CD4-positive, alpha-beta T cell treated with Interleukin-6 at 100 ng/mL for 8 hours (primary cell): ENCODE results near the gene ADCY7.

ENCODE experiments used
- DNase-seq: peaks from one replicate; pipeline ENCODE4 v3.0.0-alpha.2; 2020; ENCODE audit warnings: mixed read lengths, low spot score

ADCY7 gene

DNA sequence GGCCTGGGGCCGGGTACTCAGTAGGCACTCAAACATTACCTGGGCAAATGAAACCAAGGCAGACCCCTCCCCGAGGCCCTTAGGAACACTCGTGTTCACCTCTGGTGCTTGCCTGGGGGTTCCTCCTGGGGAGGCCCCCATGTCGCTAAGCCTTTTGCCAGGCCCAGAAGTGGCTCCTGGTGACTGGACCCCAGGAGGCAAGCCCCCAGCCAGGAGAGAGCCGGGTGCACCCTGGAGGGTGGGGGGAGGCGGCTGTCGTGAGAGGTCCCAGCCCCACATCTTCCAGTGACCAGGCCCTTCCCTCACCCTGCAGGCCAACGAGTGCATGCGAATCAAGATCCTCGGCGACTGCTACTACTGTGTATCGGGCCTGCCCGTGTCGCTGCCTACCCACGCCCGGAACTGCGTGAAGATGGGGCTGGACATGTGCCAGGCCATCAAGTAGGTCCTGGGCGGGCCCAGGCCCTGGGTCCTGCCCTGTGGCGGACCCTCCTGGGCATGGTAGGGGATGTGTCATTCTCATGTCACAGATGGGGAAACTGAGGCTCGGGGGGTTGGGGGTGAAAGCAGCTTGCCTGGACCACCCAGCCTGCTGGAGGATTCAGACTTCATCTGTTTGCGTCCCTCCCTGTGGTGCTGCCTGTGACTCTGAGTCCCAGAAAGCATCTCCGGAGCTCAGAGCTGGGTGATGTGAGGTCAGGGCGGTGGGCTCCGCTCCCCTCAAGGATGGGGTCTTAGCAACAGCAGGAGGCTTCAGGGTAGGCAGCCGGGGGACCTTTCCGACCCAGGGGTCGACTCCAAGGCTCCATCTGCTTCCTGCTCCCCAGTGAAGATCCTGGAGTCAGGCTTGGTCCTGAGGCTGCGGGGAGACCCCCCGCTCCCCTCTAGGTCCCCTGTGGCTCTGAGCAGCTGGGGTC, 32.5 kb downstream of the ADCY7 start:
- no peak for DNase-seq

DNA sequence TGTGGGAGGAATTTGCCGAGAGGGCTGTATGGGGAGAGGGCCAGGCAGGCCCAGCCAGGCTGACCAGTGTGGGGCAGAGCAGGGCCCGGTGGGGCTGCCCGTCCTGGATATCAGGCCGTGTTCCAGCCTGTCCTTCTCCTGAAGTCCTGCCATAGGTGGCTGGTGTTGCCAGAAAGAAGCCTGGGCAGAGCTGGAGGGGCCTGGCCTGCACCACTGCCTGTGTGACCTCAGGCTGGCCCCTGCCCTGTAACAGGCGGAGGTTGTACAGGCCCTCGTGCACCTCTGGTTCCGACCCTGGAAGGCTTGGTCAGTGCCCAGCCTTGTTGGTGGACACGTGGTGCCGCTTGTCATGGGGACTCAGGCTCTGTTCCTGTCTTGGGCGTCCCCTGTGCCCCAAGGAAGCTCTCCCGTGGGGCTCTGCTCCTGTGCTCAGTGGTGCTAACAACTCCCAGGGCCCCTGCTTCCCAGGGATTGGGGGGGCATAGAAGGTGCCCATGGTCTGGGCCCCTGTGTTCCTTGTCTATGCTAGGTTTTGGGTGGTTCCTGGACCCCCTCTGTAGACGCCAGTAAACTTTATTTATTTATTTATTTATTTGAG, 33.3 kb downstream of the ADCY7 start:
- DNase-seq: no peak

DNA sequence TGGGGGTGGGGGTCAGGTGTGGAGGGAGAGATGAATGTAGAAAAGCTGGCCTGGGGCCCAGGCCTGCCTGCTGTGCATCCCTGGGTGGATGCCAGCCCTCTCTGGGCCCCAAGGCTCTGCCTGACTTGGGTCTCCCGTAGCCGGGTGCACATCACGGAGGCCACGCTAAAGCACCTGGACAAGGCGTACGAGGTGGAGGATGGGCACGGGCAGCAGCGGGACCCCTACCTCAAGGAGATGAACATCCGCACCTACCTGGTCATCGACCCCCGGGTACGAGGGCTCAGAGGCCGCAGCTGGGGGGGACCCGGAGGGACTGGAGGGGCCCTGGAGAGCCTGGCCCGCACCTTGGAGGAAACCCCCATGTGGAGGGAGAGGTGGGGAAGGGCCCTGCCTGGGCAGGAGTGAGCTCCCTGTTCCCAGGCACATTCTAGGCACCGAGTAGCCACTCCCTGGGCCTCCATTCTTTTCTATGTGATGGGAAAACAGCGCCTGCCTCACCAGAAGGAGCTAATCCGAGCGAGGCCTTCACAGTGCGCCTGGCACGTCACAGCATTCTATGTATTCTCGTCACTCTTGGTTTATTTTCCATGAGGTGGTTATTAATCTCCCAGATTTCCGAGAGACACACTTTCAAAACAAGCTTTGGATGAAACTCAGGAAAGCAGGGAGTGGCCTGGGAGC, 34.7 kb downstream of the ADCY7 start:
- no peak for DNase-seq

DNA sequence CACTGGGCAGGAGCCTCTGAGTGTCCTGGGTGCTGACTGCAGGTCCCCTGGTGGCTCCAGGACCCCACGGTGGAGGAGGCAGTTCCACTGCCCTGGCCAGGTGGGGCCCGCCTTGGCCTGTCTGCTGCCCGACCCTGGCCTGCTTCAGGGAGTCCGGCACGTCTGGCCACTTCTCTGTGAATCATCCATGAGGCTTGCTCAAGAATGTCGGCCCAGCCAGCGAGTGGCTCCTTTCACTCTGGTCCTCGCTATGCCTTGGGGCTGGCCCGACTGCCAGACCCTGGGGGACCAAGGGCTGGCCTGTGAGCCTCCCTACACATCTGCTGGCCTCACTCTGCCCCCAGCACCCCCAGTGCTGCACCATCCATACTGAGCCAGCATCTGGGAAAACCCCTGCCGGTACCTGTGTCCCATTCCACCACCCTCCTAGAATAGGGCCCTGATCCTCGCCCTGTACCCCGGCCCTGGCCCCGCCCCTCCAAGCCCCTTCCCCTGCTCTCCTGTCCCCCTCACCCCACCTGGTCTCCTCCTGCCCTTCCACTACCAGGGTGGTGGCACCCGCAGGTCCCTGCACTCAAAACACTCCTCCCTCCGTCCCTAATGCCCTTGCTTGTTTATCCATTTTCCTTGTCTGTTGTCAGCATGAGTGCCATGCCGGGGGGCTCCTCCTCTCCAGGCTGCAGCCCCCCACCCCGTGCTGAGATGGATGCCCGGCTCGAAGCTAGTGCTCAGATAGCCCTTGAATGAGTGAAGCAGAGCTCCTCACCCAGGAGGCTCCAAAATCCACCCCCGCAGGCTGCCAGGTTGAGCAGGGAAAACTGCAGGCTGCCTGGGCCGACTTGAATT, 35.5 kb downstream of the ADCY7 start:
- no peak for DNase-seq

DNA sequence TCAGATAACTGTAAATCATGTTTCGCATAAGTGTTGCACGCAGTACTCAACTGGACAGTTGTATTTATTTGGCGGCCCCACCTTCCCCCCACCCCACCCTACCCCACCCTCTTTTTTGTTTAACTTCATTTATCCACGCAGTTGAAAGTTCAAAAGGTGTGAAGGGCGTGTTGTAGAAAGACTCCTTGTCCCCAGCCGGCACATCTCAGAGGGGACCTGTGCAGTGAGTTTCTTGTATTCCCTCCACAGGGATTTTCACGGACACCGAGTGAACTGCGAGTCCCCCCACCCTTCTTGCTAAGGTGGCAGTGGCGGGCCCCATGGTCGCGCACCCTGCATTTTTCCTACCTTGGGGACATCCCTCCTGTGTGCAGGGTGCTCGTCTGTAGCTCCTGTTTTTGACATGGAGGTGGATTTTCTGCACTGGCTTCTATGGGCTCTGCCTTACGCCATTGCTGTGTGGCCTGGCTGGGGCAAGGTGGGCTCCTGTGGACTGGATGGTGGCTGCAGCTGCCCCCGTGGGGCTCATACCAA, 36.2 kb downstream of the ADCY7 start:
- DNase-seq: no peak

DNA sequence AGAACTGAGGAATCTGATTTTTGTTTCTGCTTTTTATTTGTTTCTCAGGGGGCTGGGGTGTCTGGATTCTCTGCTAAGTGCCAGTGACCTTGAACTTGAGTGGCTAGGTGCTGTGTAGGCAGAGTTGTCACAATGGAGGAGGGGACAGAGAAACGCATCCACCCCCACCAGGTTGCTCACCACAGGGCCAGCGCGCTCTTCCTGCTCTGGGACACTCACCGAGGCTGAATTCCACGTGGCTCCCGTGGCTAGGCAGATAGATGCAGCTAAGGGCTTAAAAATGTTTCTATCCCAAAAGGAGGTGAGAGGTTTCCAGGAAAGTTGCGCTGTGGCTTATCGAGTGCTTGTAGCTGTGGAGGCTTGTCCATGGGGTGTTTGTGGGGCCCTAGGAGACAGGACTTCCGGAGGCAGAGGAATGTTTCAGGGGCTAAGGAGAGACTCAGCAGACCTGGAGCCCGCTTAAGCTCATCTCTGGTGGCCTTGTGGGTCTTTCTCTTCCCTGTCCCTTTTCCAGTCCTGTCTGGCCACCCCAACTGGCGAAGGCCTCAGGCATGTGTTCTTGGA, 36.8 kb downstream of the ADCY7 start:
- no peak for DNase-seq

DNA sequence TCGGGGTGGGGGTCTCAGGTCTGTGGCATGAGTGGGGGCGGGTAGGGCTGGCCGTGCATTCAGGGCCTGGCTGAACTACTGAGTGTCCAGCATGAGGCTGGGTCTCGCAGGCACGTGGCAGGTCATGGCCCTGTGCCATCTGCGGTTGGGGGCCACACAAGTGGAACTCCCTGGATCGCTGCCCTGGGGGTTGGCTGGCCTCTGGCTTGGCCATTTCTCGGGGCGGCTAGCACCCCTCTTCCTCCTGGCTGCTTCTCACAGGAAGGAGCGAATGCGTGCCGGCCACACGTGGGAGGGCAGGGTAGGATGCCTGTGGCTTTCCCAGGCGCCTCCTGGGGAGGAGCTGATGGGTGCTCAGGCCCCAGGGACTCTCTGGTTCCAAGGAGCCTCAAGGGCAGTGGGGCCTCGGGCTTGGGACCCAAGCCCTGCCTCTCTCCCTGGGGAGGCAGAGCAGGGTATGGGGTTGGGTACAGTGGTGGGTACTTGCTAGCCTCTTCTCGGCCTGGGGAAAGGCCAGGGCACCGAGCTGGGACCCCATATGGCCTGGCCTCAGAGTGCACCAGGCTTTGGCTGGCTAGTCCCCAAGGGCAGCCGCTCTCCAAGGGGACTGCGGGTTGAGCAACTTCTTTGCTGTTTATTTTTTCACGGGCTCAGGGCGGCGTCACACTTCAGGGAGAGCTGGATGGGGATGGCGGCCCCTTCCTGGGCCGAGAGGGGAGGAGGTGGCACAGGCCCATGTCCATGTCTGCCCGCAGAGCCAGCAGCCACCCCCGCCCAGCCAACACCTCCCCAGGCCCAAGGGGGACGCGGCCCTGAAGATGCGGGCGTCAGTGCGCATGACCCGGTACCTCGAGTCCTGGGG, 37.5 kb downstream of the ADCY7 start:
- DNase-seq: no peak

DNA sequence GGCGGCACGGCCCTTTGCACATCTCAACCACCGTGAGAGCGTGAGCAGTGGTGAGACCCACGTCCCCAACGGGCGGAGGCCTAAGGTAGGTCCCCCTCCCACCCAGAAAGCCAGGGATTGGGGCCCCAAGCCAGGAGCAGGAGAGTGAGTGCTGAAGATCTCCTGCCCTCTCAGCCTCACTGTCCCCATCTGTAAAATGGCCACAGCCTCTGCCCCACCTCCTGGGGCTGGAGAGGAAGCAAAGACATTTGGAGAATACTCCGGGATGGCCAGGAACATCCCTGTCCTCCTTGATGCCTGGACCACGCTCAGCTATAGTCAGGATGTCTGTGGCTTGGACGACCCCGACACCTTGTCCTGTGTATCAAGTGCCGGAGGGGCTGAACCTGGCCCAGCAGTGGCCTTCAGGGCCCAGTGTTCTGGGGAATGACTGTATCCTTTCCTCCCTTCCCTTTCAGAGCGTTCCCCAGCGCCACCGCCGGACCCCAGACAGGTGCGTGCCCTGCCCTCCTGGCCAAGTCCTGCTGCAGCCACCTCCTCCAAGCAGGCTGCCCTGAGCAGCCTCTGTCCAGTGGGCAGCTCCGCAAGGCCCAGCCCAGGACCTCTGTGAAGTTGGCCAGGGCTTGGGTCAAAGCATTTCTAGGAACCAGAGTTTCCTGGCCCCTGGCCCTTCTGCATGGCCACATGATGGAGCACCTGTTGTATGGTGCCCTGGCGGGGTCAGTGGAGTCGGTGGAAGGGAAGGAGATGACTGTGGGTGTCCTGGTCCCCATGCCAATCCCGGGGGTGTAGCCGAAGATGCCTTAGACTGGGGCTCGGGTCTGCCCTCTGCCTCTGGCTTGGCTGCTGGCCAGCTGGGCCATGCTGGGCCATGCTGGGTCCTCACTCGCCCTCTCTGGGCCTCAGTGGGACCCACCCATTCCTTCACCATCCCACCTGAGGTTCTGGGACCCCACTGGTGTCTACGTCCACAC, 38.4 kb downstream of the ADCY7 start:
- no peak for DNase-seq

DNA sequence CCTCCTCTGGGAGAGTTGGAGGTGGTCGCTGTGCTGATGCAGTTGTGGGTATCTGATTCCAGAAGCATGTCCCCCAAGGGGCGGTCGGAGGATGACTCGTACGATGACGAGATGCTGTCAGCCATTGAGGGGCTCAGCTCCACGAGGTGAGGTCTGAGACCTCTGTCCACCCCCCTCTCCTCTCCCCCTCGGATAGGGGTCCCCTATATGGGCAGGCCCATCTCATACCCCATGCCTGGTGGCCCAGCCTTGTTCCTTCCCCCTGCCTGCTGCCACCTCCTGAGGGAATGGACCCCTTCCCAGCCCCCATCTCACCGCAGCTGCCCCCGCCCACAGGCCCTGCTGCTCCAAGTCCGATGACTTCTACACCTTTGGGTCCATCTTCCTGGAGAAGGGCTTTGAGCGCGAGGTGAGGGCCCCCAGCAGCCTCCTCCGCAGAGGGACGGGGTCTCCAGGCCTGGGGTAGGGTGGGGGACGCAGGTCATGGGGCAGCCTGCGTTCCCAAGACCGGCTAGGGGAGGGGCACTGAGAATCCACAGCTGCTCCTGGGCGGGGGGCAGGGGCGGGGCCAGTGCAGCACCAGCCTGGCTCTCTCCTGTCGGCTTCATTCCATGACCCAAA, 39.2 kb downstream of the ADCY7 start:
- no peak for DNase-seq

DNA sequence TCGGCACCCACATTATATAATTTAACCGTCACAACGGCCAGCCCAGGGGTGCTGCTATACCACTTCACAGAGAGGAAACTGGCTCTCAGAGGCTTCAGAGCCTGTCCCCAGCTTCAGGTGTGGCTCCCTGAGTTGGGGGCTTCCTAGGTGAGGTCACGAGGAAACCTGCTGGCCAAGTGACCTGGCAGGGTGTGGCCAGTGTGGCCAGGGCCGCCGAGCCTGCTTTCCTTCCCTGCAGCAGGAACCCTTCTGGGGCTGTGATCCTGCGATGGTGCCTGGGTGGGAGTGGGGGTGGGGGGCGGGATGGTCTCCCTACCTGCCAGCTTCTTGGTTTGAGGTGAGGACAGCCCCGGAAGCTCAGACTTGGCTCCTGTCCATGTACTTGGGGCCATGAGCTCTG, 39.9 kb downstream of the ADCY7 start:
- no peak for DNase-seq

DNA sequence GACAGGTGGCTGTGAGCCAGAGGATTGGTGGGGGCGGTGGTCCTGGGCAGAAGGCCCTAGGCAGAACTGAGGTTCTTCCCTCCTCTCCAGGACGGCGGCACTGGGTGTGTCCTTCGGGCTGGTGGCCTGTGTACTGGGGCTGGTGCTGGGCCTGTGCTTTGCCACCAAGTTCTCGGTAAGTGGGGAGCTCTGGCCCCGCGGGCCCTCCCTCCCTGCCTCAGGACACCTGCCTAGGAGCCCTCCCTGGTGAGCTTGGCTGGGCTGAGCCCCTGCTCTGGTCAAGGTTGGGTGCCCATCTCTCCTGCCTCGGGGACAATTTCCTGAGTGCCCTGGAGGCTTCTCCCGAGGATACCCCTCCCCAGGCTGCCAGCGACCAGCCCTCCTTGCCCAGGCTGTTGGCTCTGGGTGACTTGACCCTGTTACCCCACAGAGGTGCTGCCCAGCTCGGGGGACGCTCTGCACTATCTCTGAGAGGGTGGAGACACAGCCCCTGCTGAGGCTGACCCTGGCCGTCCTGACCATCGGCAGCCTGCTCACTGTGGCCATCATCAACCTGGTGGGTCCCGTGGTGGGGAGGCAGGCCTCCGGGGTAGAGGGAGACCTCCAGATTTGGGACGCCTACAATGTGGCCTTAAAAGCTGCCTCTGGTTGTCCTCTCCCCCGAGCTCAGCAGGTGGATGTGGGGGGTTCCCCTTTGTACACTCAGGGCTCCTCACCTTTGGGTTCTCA, 42.0 kb downstream of the ADCY7 start:
- no peak for DNase-seq

DNA sequence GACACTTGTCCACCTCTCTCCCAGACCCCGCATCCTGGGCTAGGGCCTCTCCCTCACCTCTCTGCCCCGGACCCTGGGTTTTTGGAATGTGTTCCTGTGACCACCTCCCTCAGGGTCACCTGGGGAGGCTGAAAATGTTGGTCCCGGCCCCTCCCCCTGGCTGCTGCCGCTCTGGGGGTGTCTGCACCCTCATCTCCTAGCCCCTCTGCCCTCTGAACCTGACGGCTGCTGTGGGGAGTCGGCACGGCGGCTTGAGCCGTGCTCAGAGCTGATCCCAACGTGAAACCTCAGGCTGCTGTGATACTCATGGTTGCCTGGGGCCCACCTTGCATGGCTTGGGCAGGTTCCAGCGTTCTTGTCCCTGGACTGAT, 42.8 kb downstream of the ADCY7 start:
- DNase-seq: no peak

DNA sequence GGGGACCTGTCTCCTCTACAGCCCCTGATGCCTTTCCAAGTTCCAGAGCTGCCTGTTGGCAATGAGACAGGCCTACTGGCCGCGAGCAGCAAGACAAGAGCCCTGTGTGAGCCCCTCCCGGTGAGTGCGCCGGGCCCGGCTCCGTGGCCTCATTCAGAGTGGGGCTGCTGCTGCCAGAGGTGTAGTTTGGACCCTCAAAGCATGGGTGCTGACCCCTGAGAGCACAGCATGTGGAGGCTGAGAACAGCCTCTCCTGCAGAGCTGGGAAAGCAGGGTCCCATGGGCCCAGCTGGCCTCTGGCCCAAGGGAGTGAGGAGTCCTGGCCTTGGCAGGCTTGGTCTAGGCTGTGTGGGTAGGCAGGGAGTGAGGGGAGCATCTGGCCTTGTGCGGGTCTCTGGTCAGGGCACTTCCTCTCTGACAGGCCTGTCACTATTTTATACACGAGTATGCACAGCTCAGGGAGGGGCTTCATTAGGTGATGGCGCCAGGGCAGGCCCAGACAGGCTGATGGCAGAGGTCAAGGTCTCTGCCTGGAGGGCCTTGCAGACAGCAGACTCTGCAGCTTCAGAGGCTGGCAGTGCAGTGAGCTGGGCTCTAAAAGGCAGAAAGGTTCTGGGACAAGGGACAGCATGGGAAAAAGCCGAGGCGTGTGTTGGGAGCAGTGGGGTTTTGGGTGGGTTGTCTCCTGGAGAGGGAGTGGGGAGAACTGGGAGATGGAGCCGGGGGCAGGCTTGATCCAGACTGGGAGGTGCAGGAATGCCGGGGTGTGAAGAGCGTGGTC, 43.4 kb downstream of the ADCY7 start:
- no peak for DNase-seq

DNA sequence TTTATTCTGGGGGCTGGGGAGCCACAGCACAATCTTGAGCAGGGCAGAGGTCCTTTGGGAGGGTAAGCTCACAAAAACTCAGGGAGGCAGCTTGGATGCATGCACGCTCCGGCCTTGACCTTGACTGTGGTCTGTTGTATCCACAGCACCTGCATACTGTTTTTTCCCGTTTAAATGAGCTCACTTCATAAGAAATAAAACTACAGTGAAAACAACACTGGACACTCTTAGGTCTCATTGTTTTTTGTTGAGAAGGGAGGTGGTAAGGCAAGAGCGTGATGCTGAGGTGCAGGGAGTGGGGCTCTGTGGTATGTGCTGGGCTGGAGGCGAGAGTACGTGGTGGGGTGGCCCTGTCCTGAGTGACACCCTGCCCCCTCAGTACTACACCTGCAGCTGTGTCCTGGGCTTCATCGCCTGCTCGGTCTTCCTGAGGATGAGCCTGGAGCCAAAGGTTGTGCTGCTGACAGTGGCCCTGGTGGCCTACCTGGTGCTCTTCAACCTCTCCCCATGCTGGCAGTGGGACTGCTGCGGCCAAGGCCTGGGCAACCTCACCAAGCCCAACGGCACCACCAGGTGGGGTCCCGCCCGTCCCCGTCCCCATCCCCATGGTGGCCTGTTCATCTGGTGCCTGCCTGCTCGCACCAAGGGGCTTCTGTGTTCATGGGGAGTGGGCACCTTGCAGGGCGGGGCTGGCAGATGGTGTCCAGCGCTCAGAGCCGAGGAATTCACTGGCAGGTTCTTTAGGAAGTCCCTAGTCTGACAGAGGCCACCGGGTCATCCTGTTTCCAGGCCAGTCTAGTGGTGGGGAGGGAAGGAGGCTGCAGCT, 44.2 kb downstream of the ADCY7 start:
- no peak for DNase-seq

DNA sequence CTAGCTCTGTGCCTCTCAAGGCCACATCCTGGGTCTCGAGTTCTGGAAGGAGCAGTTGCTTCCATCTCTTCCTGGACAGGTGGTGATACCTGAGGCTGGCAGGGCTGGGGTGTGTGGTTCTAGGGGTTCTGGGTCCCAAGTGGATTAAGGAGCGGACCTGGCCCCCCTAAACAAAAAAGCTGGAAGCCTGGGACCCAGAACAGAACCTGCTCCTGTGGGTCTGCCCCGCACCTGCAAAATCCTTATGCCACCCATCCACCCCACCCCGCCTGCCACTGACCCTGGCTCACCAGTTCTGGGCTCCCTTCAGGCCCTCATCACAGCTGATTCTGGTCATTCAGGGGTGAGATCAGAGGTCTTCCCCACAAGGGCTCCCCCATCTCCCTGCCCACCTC, 44.8 kb downstream of the ADCY7 start:
- DNase-seq: no peak

DNA sequence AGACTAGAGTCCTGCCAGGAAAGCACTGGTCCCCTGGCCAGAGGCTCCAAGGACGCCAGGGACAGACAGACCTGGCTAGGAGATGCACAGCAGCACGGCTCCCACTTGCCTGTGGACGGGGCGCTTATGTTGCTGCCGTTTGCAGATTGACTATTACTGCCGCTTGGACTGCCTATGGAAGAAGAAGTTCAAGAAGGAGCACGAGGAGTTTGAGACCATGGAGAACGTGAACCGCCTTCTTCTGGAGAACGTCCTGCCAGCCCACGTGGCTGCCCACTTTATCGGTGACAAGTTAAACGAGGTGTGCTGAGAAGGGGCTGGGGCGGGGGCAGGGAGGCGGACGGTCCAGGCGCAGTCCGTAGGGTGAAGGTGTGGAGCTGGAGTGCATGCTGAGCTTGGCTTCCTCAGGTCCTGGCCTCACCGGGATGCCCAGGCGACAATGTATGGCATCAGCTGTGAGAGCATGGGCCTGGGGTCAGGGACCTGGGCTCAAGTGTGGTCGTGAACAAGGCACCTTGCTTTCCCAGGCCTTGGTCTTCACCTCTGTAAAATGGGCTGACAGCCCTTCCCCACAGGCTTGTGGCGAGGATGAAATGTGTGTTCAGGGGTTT, 45.6 kb downstream of the ADCY7 start:
- no peak for DNase-seq
